Small intestine (tissue), 7 donors: ENCODE measurements around the gene TBC1D25. TPM values are rescaled to one million over a fixed set of nuclear protein-coding genes. Genes with fewer than 3 reads are reported as not detected.

Experiments used
- DNase-seq, 2 donors: peaks; one replicate each; pipeline versions ENCODE4 v3.0.0 to v3.0.0-alpha.2; 2013
- FAIRE-seq: peaks from 2 replicates; lab custom pipeline; 2012; peaks lifted over from hg19 to GRCh38; lab: Jason Lieb, UNC
- H3K27ac ChIP-seq, 3 donors: one replicate each; pipeline ENCODE4 v1.5.1; 2013; ENCODE audit warnings: low read length in 2 of 3, mild to moderate bottlenecking in 2 of 3, control low read depth in 1 of 3, inconsistent platforms in 1 of 3, low read depth in 1 of 3, moderate library complexity in 1 of 3
- H3K27me3 ChIP-seq, 3 donors: one replicate each; pipeline ENCODE4 v1.6.1; 2013; ENCODE audit warnings: low read length in 3 of 3, inconsistent platforms in 1 of 3; ENCODE audit not compliant: control insufficient read depth in 3 of 3, insufficient read depth in 3 of 3
- H3K36me3 ChIP-seq, 3 donors: one replicate each; pipeline ENCODE4 v1.6.1; 2013; ENCODE audit warnings: low read length in 3 of 3, inconsistent platforms in 1 of 3, low read depth in 1 of 3, mild to moderate bottlenecking in 1 of 3, moderate library complexity in 1 of 3; ENCODE audit not compliant: control insufficient read depth in 3 of 3, insufficient read depth in 2 of 3
- H3K4me1 ChIP-seq, 3 donors: one replicate each; pipeline ENCODE4 v1.6.1; 2013; ENCODE audit warnings: low read length in 2 of 3, inconsistent platforms in 1 of 3, low read depth in 1 of 3, mild to moderate bottlenecking in 1 of 3, moderate library complexity in 1 of 3; ENCODE audit not compliant: control insufficient read depth in 3 of 3, insufficient read depth in 2 of 3
- H3K4me3 ChIP-seq, 3 donors: one replicate each; pipeline ENCODE4 v1.5.1; 2013; ENCODE audit warnings: low read length in 3 of 3, control low read depth in 1 of 3, inconsistent platforms in 1 of 3, low read depth in 1 of 3, mild to moderate bottlenecking in 1 of 3, moderate library complexity in 1 of 3
- H3K9me3 ChIP-seq, 2 donors: one replicate each; pipeline ENCODE4 v1.6.1; 2013; ENCODE audit warnings: low read depth in 1 of 2, low read length in 1 of 2; ENCODE audit not compliant: control insufficient read depth in 2 of 2, insufficient read depth in 1 of 2
- WGBS, 3 donors: extraction: QIAGEN DNeasy Blood & Tissue Kit; methylation state at CpG; one replicate each; pipeline ENCODE4 v1.1.7; 2013; 5-methylcytosine and 5-hydroxymethylcytosine counted together
- polyA plus RNA-seq, 4 donors: library from polyadenylated mRNA; stranded (reverse) in 3 of 4; unstranded in 1 of 4; fragments of 200-250 nt in 3 of 4; fragments of 120-200 nt in 1 of 4; gene quantifications; one replicate each; pipeline versions ENCODE4 v1.2.1 to v1.2.3, GENCODE V29; 2013
- donor health status: healthy with polysubstance abuse.
- donor health status: control.
- donor health status: control.
- donor health status: Bipolar disorder and iron deficiency.
- donor health status: healthy.

Gene TBC1D25
- polyA plus RNA-seq, 4 donors: 6.0 to 7.3 (median 6.5) TPM

DNA sequence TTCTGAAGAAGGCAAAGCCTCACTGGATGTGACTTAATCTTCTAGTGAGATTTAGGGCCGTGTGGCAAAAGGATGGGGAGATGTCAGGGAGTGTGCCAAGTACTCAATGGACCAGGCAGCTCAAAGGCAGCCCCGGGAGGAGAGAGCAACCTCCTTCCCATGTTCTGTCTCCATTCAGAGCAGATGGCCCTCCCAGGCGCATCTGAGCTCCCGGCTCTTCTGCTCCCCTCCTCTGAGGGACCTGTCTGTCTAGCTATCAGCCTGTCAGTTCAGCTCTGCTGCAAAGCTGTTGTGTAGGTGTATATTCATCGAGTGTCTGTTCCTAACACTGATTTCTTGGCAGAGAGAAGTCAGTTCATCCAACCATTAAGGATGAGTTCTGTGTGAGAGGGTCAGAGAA lies 41.6 kb upstream of the TBC1D25 start:
- no peak for FAIRE-seq

DNA sequence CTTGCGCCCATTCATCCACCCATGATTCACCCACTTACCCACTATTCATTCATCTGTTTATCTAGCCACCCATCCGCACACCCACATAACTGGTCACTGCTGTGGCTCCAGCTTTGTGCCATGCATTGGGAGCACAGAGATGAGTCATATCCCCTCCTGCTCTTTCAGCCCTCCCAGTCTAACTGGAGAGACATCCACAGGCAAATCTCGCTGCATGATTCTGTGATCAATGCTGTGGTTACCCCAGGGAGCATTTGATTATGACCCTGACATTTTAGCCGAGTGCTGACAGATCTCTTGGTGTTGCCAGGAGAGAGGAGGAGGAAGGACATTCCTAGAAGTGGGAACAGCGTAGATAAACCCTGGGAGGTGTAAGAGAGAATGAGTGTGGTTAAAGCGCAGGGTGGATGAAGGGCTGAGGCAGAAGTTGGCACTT lies 41.1 kb upstream of the TBC1D25 start:
- 77 to 83% (median 82%) methylated on average over 6 of the region's 6 CpGs for WGBS, 3 donors
- Histone ChIP-seq H3K9me3 (no peaks in the 10 kb centered on the region), H3K4me1 (no peaks in the 10 kb centered on the region), H3K27ac (no peak overlapping the region), H3K27me3 (no peaks in the 10 kb centered on the region), H3K36me3 (peaks cover 0 to 3% (median 0%) of the 10 kb centered on the region in 3 donors), H3K4me3 (no peak overlapping the region)
- FAIRE-seq (no peak), DNase-seq (no peak)

More for the DNA sequence above, 41.6 kb upstream of the TBC1D25 start:
- H3K36me3 ChIP-seq: peaks cover 0 to 3% (median 0%) of the 10 kb centered on the region in 3 donors
- no peak for DNase-seq
- H3K27me3 ChIP-seq: no peaks in the 10 kb centered on the region
- H3K9me3 ChIP-seq: no peaks in the 10 kb centered on the region
- no peaks in the 10 kb centered on the region for H3K4me1 ChIP-seq
- 58 to 76% (median 71%) methylated on average over 5 of the region's 5 CpGs for WGBS, 3 donors
- H3K27ac ChIP-seq: no peak overlapping the region
- no peak overlapping the region for H3K4me3 ChIP-seq

GRCh38 chrX:48504261-48504660 lies 35.3 kb upstream of the TBC1D25 start:
- no peak for FAIRE-seq
- no peak for DNase-seq
- Histone ChIP-seq H3K27ac (no peak overlapping the region), H3K9me3 (no peaks in the 10 kb centered on the region), H3K4me3 (no peak overlapping the region), H3K36me3 (peaks cover 0 to 2% (median 0%) of the 10 kb centered on the region in 3 donors), H3K4me1 (no peaks in the 10 kb centered on the region), H3K27me3 (no peaks in the 10 kb centered on the region)
- 60 to 84% (median 74%) methylated on average over 7 of the region's 7 CpGs for WGBS, 3 donors

- H3K27me3 ChIP-seq: no peaks in the 10 kb centered on the region
- WGBS, 3 donors: 55 to 74% (median 62%) methylated on average over 5 of the region's 5 CpGs
- no peak overlapping the region for H3K4me3 ChIP-seq
- H3K4me1 ChIP-seq: no peaks in the 10 kb centered on the region
- no peaks in the 10 kb centered on the region for H3K9me3 ChIP-seq
- H3K27ac ChIP-seq: no peak overlapping the region
- no peaks in the 10 kb centered on the region for H3K36me3 ChIP-seq
- DNase-seq (no peak), FAIRE-seq (no peak)
These were observed 34.0 kb upstream of the TBC1D25 start for GRCh38 chrX:48505481-48505880.

- Histone ChIP-seq H3K27ac (no peak overlapping the region), H3K4me1 (no peaks in the 10 kb centered on the region), H3K9me3 (no peaks in the 10 kb centered on the region), H3K36me3 (peaks cover 0 to 2% (median 0%) of the 10 kb centered on the region in 3 donors), H3K4me3 (no peak overlapping the region), H3K27me3 (no peaks in the 10 kb centered on the region)
- no peak for FAIRE-seq
- WGBS, 3 donors: 84 to 92% (median 88%) methylated on average over 5 of the region's 5 CpGs
- no peak for DNase-seq
These were observed 32.3 kb upstream of the TBC1D25 start for GRCh38 chrX:48507246-48507645.

DNA sequence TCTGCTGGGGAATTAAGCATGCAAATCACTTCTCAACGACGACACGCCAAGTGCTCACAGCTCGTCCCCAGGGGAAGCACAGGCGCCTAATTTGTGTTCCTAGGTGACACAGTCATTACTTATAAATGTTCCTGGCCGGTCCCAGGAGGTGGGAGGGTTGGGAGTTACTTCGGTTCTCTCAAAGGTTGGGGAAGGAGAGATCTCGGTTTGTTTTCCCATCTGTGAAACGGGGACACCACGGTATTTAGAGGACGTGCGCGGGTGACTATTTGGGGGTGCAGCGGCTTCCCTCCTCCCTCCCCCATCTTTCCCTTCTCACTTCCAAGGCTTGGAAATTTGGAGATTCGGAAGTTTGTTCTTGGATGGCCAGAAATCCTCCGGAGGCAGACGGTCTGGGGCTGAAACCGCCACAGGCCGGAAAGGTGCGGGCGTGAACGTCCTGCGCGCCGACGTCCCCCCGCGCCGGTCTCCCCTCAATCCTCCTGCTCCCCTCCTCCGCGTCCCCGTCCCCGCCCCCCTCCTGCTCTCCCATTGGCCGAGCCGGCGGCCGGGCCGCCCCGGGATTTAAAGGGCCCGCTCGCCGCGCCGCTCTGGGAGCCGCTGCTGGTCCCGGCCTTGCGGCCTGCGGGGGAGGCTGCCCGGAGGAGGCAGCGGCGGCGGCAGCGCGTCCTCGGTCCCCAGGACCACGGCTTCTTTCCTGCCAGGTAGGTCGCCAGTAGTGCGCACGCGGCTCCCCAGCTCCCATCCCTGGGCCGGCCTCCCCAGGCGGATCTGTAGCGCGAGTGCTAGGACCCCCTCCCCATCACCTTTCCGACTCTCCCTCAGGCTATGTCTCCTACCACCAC lies 30.9 kb upstream of the TBC1D25 start, which contains the start of gene PORCN:
TSS of gene PORCN (plus strand) at position 593 of the 845 bp plus-strand sequence. CDS start 829 bp downstream, outside the sequence.
- no peaks in the 10 kb centered on the region for H3K4me1 ChIP-seq
- peaks cover 0 to 8% (median 0%) of the 10 kb centered on the region in 3 donors for H3K36me3 ChIP-seq
- peak; percentile 73 to 75 for DNase-seq
- 0 to 35% (median 16%) methylated on average over 43 to 65 of the region's 65 CpGs for WGBS, 3 donors
- no peaks in the 10 kb centered on the region for H3K27me3 ChIP-seq
- peak within 1 kb of the TSS; percentile 53 to 65 (median 65) for H3K4me3 ChIP-seq
- no peaks in the 10 kb centered on the region for H3K9me3 ChIP-seq
- no peak for FAIRE-seq
- H3K27ac ChIP-seq: peak within 1 kb of the TSS; percentile 22 to 83 (median 30)

DNA sequence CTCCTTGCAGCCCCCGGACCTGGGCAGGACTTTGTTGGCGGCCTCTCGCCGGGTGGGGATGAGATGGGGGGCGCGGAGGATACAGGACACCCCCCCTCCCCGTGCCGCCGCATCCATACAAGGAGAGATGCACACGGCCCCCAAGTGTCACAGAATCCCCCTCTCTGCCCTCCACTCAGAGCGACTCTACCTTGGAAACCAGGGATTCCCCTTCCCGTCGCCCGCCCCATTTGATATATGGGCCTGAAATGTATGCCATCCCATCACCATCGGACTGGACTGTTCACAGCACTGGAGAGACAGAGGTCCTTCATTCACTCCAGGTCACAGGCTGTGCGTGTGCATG lies 30.3 kb upstream of the TBC1D25 start:
- H3K9me3 ChIP-seq: no peaks in the 10 kb centered on the region
- peak overlapping the region; percentile 53 to 65 (median 65) for H3K4me3 ChIP-seq
- DNase-seq (no peak), FAIRE-seq (no peak)
- peaks cover 0 to 12% (median 0%) of the 10 kb centered on the region in 3 donors for H3K36me3 ChIP-seq
- peak overlapping the region in 1 of 3 donors; percentile 74 for H3K27ac ChIP-seq
- H3K4me1 ChIP-seq: no peaks in the 10 kb centered on the region
- 3 to 41% (median 17%) methylated on average over 10 to 16 of the region's 16 CpGs for WGBS, 3 donors
- no peaks in the 10 kb centered on the region for H3K27me3 ChIP-seq

- H3K36me3 ChIP-seq: peaks cover 0 to 15% (median 0%) of the 10 kb centered on the region in 3 donors
- FAIRE-seq: no peak
- H3K9me3 ChIP-seq: no peaks in the 10 kb centered on the region
- DNase-seq: no peak
- H3K4me3 ChIP-seq: peak overlapping the region in 1 of 3 donors; percentile 65
- no peak overlapping the region for H3K27ac ChIP-seq
- H3K27me3 ChIP-seq: no peaks in the 10 kb centered on the region
- H3K4me1 ChIP-seq: no peaks in the 10 kb centered on the region
- 71 to 82% (median 74%) methylated on average over 9 to 11 of the region's 11 CpGs for WGBS, 3 donors
These were observed 29.9 kb upstream of the TBC1D25 start for GRCh38 chrX:48509619-48510018.
